Measurements from ENCODE around the gene OPCML.

Gene OPCML

DNA sequence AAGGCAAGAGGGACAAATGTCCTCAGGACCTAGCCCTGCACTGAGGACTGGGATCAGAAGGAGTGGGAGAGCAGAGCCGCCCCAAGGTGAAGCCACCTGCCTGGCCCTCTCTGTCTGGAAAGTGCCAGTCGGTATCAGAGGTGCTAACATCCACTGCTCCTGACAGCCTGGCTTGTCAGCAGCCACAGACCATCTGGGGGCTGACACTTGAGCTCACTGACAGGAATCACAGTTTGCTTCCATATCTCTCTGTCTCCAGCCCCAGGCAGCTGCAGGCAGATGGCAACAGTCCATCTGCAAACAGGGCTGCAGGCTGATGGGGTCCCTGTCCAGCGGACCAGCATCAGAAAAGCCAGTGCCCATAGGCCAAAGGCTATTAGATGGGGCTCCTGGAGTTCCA lies 5.5 kb downstream of the OPCML start:
- H3K27me3 ChIP-seq (replicated peaks; ENCODE audit: insufficient read depth, low read length), result no peaks in the 10 kb centered on the region
- no peak for DNase-seq

DNA sequence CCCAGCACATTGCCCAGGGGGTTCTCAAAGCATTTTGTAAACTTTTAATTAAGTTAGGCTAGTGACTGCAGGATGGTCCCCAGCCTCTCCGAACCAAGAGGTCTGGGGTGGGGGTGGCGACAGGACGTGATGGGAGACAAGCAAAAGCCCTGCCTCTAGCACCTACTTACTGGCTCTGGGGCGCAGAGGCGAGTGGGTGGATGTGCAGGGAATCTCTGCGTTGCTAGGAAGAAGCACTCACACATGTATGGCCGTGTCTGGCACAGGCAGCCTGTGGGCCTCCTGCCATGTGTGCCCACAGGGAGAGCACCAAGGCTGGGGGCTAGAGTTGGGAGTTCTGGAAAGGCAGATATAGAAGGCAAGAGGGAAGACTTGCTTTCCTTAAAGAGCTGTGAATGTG lies 6.3 kb downstream of the OPCML start:
- Histone ChIP-seq H3K27me3 (replicated peaks; ENCODE audit: insufficient read depth, low read length) (no peaks in the 10 kb centered on the region), H3K27ac (ENCODE audit: low read length) (no peak overlapping the region), H4K20me1 (ENCODE audit: insufficient read depth, low read length) (no peaks in the 10 kb centered on the region), H3K9me3 (replicated peaks; ENCODE audit: insufficient read depth, low read length) (no peaks in the 10 kb centered on the region), H3K79me2 (ENCODE audit: low read length) (no peaks in the 10 kb centered on the region), H3K9me2 (replicated peaks; ENCODE audit: insufficient read depth, low read length) (no peaks in the 10 kb centered on the region), H3K9ac (ENCODE audit: low read length) (no peak overlapping the region), H2AFZ (ENCODE audit: low read length) (no peak overlapping the region), H3K4me3 (ENCODE audit: low read length) (no peak overlapping the region), H3K4me2 (ENCODE audit: low read depth, low read length) (no peak overlapping the region), H3K36me3 (replicated peaks; ENCODE audit: insufficient read depth, low read length) (no peaks in the 10 kb centered on the region), H3K4me1 (ENCODE audit: low read length) (no peaks in the 10 kb centered on the region), H3F3A (ENCODE audit: insufficient read depth, low read length) (no peaks in the 10 kb centered on the region)
- DNase-seq, result no peak
- TF ChIP-seq CTCF (IDR thresholded peaks at IDR 0.05; ENCODE audit: low read length) (no peak), EZH2phosphoT487 (IDR thresholded peaks at IDR 0.05; ENCODE audit: low read length) (no peak), EZH2 (optimal IDR thresholded peaks at IDR 0.05; ENCODE audit: low read depth, low read length) (no peak)

More for the DNA sequence above, 5.5 kb downstream of the OPCML start:
- no peak overlapping the region for H3K9ac ChIP-seq (ENCODE audit: low read length)
- H3K4me1 ChIP-seq (ENCODE audit: low read length), result no peaks in the 10 kb centered on the region
- TF ChIP-seq EZH2phosphoT487 (IDR thresholded peaks at IDR 0.05; ENCODE audit: low read length), result no peak
- no peak for TF ChIP-seq CTCF (IDR thresholded peaks at IDR 0.05; ENCODE audit: low read length)
- TF ChIP-seq EZH2 (optimal IDR thresholded peaks at IDR 0.05; ENCODE audit: low read depth, low read length), result no peak
- no peak overlapping the region for H3K4me2 ChIP-seq (ENCODE audit: low read depth, low read length)
- H3K27ac ChIP-seq (ENCODE audit: low read length), result no peak overlapping the region
- H3K9me3 ChIP-seq (replicated peaks; ENCODE audit: insufficient read depth, low read length), result no peaks in the 10 kb centered on the region
- H3F3A ChIP-seq (ENCODE audit: insufficient read depth, low read length), result no peaks in the 10 kb centered on the region
- H3K9me2 ChIP-seq (replicated peaks; ENCODE audit: insufficient read depth, low read length), result no peaks in the 10 kb centered on the region
- H3K79me2 ChIP-seq (ENCODE audit: low read length), result no peaks in the 10 kb centered on the region
- H4K20me1 ChIP-seq (ENCODE audit: insufficient read depth, low read length), result no peaks in the 10 kb centered on the region
- no peak overlapping the region for H3K4me3 ChIP-seq (ENCODE audit: low read length)
- H2AFZ ChIP-seq (ENCODE audit: low read length), result no peak overlapping the region
- no peaks in the 10 kb centered on the region for H3K36me3 ChIP-seq (replicated peaks; ENCODE audit: insufficient read depth, low read length)

DNA sequence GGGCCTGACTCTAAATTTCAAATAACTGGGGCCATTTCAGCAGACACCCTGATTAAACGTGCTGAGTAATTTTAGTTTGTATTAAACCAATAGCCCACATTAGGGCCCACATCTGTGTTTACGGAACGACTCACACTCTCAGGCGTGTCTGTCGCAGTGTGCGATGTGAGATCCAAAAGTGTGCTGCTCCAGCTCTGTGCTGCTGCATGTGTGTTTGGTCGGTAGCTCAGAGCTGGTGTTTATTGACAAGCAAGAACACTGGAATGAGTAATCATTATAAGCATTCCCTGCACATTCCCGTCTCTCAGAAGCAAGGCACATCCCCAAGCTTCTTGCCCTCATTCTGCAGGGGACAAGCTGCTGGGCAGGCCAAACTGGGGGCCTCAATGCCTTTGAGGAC lies 7.8 kb downstream of the OPCML start:
- no peak overlapping the region for H3K4me2 ChIP-seq (ENCODE audit: low read depth, low read length)
- no peak overlapping the region for H2AFZ ChIP-seq (ENCODE audit: low read length)
- H3K9ac ChIP-seq (ENCODE audit: low read length), result no peak overlapping the region
- H3K79me2 ChIP-seq (ENCODE audit: low read length), result no peaks in the 10 kb centered on the region
- H3K36me3 ChIP-seq (replicated peaks; ENCODE audit: insufficient read depth, low read length), result no peaks in the 10 kb centered on the region
- H3K4me3 ChIP-seq (ENCODE audit: low read length), result no peak overlapping the region
- no peak overlapping the region for H3K27ac ChIP-seq (ENCODE audit: low read length)
- no peaks in the 10 kb centered on the region for H3K27me3 ChIP-seq (replicated peaks; ENCODE audit: insufficient read depth, low read length)
- H3K9me3 ChIP-seq (replicated peaks; ENCODE audit: insufficient read depth, low read length), result no peaks in the 10 kb centered on the region
- TF ChIP-seq EZH2 (optimal IDR thresholded peaks at IDR 0.05; ENCODE audit: low read depth, low read length), result no peak
- TF ChIP-seq EZH2phosphoT487 (IDR thresholded peaks at IDR 0.05; ENCODE audit: low read length), result no peak
- TF ChIP-seq CTCF (IDR thresholded peaks at IDR 0.05; ENCODE audit: low read length), result no peak
- H3F3A ChIP-seq (ENCODE audit: insufficient read depth, low read length), result no peaks in the 10 kb centered on the region
- H4K20me1 ChIP-seq (ENCODE audit: insufficient read depth, low read length), result no peaks in the 10 kb centered on the region
- H3K4me1 ChIP-seq (ENCODE audit: low read length), result no peaks in the 10 kb centered on the region
- DNase-seq, result no peak
- no peaks in the 10 kb centered on the region for H3K9me2 ChIP-seq (replicated peaks; ENCODE audit: insufficient read depth, low read length)
